Gastrocnemius medialis (tissue), 4 donors: Measurements from ENCODE around the gene SRPX.

Experiments
- POLR2A ChIP-seq, 2 donors: fragments of 450-650 bp; IDR thresholded peaks; one replicate each; pipeline ENCODE4 v1.6.1; 2017; ENCODE audit warnings: antibody characterized with exemption in 2 of 2, mild to moderate bottlenecking in 2 of 2, moderate library complexity in 2 of 2
- TF ChIP-seq, protein P1 (sequence below), 5 experiments: fragments of 450-650 bp in 3 of 5; fragments of 200-600 bp in 2 of 5; sonication (generic) in 2 of 5; IDR thresholded peaks in 4 of 5; conservative IDR thresholded peaks in 1 of 5; 1 replicate in 4 of 5; 2 replicates in 1 of 5; pipeline ENCODE4 v1.5.1; 2016 to 2019; ENCODE audit warnings: antibody characterized with exemption in 5 of 5, mild to moderate bottlenecking in 3 of 5, moderate library complexity in 3 of 5

DNA sequence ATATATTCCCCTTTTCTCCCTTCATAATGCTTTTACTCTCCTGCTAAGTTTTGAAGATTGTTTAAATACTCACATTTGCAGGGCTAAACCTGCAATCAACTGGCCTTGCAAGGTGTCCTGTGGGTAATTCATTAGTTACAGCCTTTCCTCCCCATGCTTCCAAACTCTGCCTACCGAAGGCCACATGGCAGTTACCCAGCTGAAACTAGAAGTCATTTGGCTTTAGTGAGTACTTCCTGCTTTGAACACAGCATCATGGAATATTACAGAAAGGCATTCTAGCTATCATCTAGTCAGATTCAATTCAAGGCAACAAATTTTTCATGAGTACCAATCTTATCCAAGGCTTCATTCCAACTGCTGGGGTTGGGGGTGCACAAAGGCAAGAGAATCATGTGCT is 55.6 kb downstream of the SRPX start:
- TF ChIP-seq, protein P1, sequence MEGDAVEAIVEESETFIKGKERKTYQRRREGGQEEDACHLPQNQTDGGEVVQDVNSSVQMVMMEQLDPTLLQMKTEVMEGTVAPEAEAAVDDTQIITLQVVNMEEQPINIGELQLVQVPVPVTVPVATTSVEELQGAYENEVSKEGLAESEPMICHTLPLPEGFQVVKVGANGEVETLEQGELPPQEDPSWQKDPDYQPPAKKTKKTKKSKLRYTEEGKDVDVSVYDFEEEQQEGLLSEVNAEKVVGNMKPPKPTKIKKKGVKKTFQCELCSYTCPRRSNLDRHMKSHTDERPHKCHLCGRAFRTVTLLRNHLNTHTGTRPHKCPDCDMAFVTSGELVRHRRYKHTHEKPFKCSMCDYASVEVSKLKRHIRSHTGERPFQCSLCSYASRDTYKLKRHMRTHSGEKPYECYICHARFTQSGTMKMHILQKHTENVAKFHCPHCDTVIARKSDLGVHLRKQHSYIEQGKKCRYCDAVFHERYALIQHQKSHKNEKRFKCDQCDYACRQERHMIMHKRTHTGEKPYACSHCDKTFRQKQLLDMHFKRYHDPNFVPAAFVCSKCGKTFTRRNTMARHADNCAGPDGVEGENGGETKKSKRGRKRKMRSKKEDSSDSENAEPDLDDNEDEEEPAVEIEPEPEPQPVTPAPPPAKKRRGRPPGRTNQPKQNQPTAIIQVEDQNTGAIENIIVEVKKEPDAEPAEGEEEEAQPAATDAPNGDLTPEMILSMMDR (IDR thresholded peaks at IDR 0.05 in 4 of 5, conservative IDR thresholded peaks at IDR 0.05 in 1 of 5) = no peak
- no peak for TF ChIP-seq POLR2A (IDR thresholded peaks at IDR 0.05)
